Natural killer cell (primary cell): Measurements from ENCODE around the gene PWWP2B. TPM values are rescaled to one million over a fixed set of nuclear protein-coding genes. Genes with fewer than 3 reads are reported as not detected.
A peak's percentile ranks its signal among the peaks of the same experiment; 100 is the strongest.

Experiments used
- ATAC-seq, 3 donors: fragments of 150-1000 bp in 2 of 3; fragments of 200-7000 bp in 1 of 3; cut with Tn5 transposase; 1 replicate in 1 of 3; 2 replicates in 2 of 3; pipeline ENCODE4 v1.10.0; 2021; ENCODE audit warnings: mild to moderate bottlenecking in 2 of 3, moderate library complexity in 2 of 3
- DNase-seq, 2 donors: peaks; one replicate each; pipeline versions ENCODE4 v3.0.0 to v3.0.0-alpha.2; 2013 to 2021; ENCODE audit warnings: mixed read lengths in 1 of 2
- H3K27ac ChIP-seq: one replicate; pipeline ENCODE4 v1.5.1; 2013; ENCODE audit warnings: mild to moderate bottlenecking, low read length
- H3K27me3 ChIP-seq: one replicate; pipeline ENCODE4 v1.6.1; 2013; ENCODE audit warnings: low read length; ENCODE audit not compliant: control insufficient read depth, insufficient read depth
- H3K36me3 ChIP-seq: one replicate; pipeline ENCODE4 v1.6.1; 2013; ENCODE audit warnings: low read length; ENCODE audit not compliant: control insufficient read depth, insufficient read depth
- H3K4me1 ChIP-seq: one replicate; pipeline ENCODE4 v1.6.1; 2013; ENCODE audit warnings: low read length; ENCODE audit not compliant: control insufficient read depth, insufficient read depth
- H3K4me3 ChIP-seq: one replicate; pipeline ENCODE4 v1.5.1; 2013; ENCODE audit warnings: low read length
- H3K9me3 ChIP-seq: one replicate; pipeline ENCODE4 v1.6.1; 2013; ENCODE audit warnings: low read length; ENCODE audit not compliant: control insufficient read depth, insufficient read depth
- H3K27ac Mint-ChIP-seq, 2 donors: one replicate each; pipeline ENCODE4 v1.8.0; 2022; ENCODE audit warnings: mild to moderate bottlenecking in 2 of 2, mixed read lengths in 2 of 2, moderate library complexity in 1 of 2
- H3K27me3 Mint-ChIP-seq, 2 donors: one replicate each; pipeline ENCODE4 v1.8.0; 2022; ENCODE audit warnings: low read depth in 2 of 2, mixed read lengths in 2 of 2
- H3K36me3 Mint-ChIP-seq: one replicate; pipeline ENCODE4 v1.8.0; 2022; ENCODE audit warnings: mixed read lengths
- H3K4me1 Mint-ChIP-seq, 2 donors: one replicate each; pipeline ENCODE4 v1.8.0; 2022; ENCODE audit warnings: mixed read lengths in 2 of 2
- H3K4me3 Mint-ChIP-seq: one replicate; pipeline ENCODE4 v1.8.0; 2022; ENCODE audit warnings: mild to moderate bottlenecking, moderate library complexity, mixed read lengths
- H3K9me3 Mint-ChIP-seq, 2 donors: one replicate each; pipeline ENCODE4 v1.8.0; 2022; ENCODE audit warnings: mixed read lengths in 2 of 2
- CTCF ChIP-seq: fragments of 200-600 bp; IDR thresholded peaks from one replicate; pipeline ENCODE4 v1.8.0; 2022; ENCODE audit warnings: antibody characterized with exemption
- WGBS: methylation state at CpG from one replicate; pipeline ENCODE4 v1.1.7; 2013; ENCODE audit warnings: missing lambda C conversion rate; ENCODE audit not compliant: insufficient coverage; 5-methylcytosine and 5-hydroxymethylcytosine counted together
- intact Hi-C: fragments of 100-400 bp; cut with micrococcal nuclease; formaldehyde crosslinking; loops from one replicate; pipeline ENCODE4 v1.14.2; 2022
- total RNA-seq, 4 donors: library from RNA; stranded (reverse); fragments of 120-200 nt in 1 of 4; gene quantifications; one replicate each; pipeline versions ENCODE4 v1.2.3 to v1.2.4, GENCODE V29; 2013 to 2022

Gene PWWP2B
- total RNA-seq, 3 donors from 2014 or later (not counting 1 experiment from before 2014, with no cell fraction given) = 23.7 to 29.5 (median 24.4) TPM

- no peaks in the 10 kb centered on the region for H3K27me3 Mint-ChIP-seq
- peaks cover 32% of the 10 kb centered on the region for H3K4me1 ChIP-seq
- DNase-seq (no peak), ATAC-seq (no peak)
- H3K36me3 ChIP-seq = no peaks in the 10 kb centered on the region
- H3K4me3 ChIP-seq = no peak overlapping the region
- intact Hi-C loops = loop anchor here (10.0 kb wide), 1 partner anchor 184 kb away; no protein-coding TSS in a partner anchor
- WGBS = 95% methylated on average over 19 of the region's 19 CpGs
- H3K9me3 ChIP-seq = no peaks in the 10 kb centered on the region
- no peaks in the 10 kb centered on the region for H3K27me3 ChIP-seq
- peaks cover 5 to 42% of the 10 kb centered on the region in 2 donors for H3K4me1 Mint-ChIP-seq
- peak overlapping the region; percentile 37 for H3K4me3 Mint-ChIP-seq
- TF ChIP-seq CTCF = no peak
- H3K27ac ChIP-seq = no peak overlapping the region
- H3K9me3 Mint-ChIP-seq = peaks cover 5 to 8% of the 10 kb centered on the region in 2 donors
- H3K27ac Mint-ChIP-seq = peak overlapping the region; percentile 57 to 86
- no peaks in the 10 kb centered on the region for H3K36me3 Mint-ChIP-seq
Measured at GRCh38 chr10:132390921-132391675, 5.9 kb upstream of the PWWP2B start.

DNA sequence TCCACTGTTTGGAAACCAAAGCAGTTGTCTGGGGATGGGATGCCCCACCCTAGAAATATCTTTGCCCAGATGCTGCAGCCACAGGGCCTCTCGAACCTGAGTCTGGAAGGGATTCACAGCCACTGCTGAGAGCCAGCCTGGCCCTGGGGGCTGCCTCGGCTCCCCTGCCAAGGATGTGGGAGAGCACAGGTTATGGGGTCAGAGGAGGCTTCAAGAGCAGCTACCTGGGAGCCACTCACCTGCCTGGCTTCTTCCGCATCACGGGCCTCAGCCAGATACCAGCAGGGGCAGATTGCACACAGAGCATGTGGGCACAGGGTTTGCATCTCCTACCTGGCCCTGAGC lies 5.4 kb upstream of the PWWP2B start:
- Histone ChIP-seq H3K27me3 (no peaks in the 10 kb centered on the region), H3K9me3 (no peaks in the 10 kb centered on the region), H3K27ac (no peak overlapping the region), H3K4me3 (no peak overlapping the region), H3K36me3 (no peaks in the 10 kb centered on the region), H3K4me1 (peaks cover 32% of the 10 kb centered on the region)
- ATAC-seq (no peak), DNase-seq (no peak)
- 95% methylated on average over 4 of the region's 4 CpGs for WGBS
- TF ChIP-seq CTCF = no peak
- Mint-ChIP-seq H3K4me1 (peaks cover 5 to 42% of the 10 kb centered on the region in 2 donors), H3K27ac (peak overlapping the region; percentile 57 to 86), H3K9me3 (peaks cover 5 to 8% of the 10 kb centered on the region in 2 donors), H3K36me3 (no peaks in the 10 kb centered on the region), H3K27me3 (no peaks in the 10 kb centered on the region), H3K4me3 (no peak overlapping the region)
- intact Hi-C loops = loop anchor here (10.0 kb wide), 1 partner anchor 183 kb away; no protein-coding TSS in a partner anchor

GRCh38 chr10:132392184-132392800 lies 4.7 kb upstream of the PWWP2B start:
- peak overlapping the region; percentile 57 to 86 for H3K27ac Mint-ChIP-seq
- Histone ChIP-seq H3K9me3 (no peaks in the 10 kb centered on the region), H3K36me3 (no peaks in the 10 kb centered on the region), H3K27ac (peak overlapping the region; percentile 19), H3K4me3 (no peak overlapping the region), H3K27me3 (no peaks in the 10 kb centered on the region), H3K4me1 (peaks cover 32% of the 10 kb centered on the region)
- no peaks in the 10 kb centered on the region for H3K36me3 Mint-ChIP-seq
- intact Hi-C loops = loop anchor here (10.0 kb wide), 1 partner anchor 183 kb away; no protein-coding TSS in a partner anchor
- peak in 1 of 2 donors; percentile 35 for DNase-seq
- H3K4me3 Mint-ChIP-seq = peak overlapping the region; percentile 14
- WGBS = 29% methylated on average over 2 of the region's 2 CpGs
- no peak for ATAC-seq
- peaks cover 5 to 42% of the 10 kb centered on the region in 2 donors for H3K4me1 Mint-ChIP-seq
- TF ChIP-seq CTCF = no peak
- peaks cover 5 to 8% of the 10 kb centered on the region in 2 donors for H3K9me3 Mint-ChIP-seq
- H3K27me3 Mint-ChIP-seq = no peaks in the 10 kb centered on the region
